Omental fat pad (tissue), 4 donors: ENCODE measurements around the gene TNNC2. TPM values are rescaled to one million over a fixed set of nuclear protein-coding genes. Genes with fewer than 3 reads are reported as not detected.

Experiments
- ATAC-seq: fragments of 150-250 bp; one replicate; pipeline ENCODE4 v1.9.1; 2016; ENCODE audit warnings: mild to moderate bottlenecking, moderate library complexity; ENCODE audit not compliant: low FRiP score
- DNase-seq: peaks from one replicate; pipeline ENCODE4 v3.0.0-alpha.2; 2019; ENCODE audit warnings: low spot score
- CTCF ChIP-seq, 3 donors: fragments of 450-650 bp; IDR thresholded peaks; one replicate each; pipeline ENCODE4 v1.5.1; 2016 to 2017; ENCODE audit warnings: antibody characterized with exemption in 3 of 3, mild to moderate bottlenecking in 3 of 3, moderate library complexity in 2 of 3
- total RNA-seq, 4 donors: library from RNA; depleted of rRNA; stranded (reverse); fragments of >200 nt; gene quantifications; one replicate each; pipeline ENCODE4 v1.1.0, GENCODE V29; 2016

TNNC2 gene
- total RNA-seq, 4 donors from 2014 or later = 1.2 to 2.2 (median 1.5) TPM; not detected in 1

- peak; percentile 97 for ATAC-seq
- no peak for TF ChIP-seq CTCF (IDR thresholded peaks at IDR 0.05)
- DNase-seq = peak; percentile 90
Measured at GRCh38 chr20:45857114-45857881, 30.2 kb upstream of the TNNC2 start, which contains the start of the genes ACOT8 and ZSWIM3. ACOT8 (minus strand) TSS chr20:45857392; CDS start chr20:45857315, 77 bp downstream. ZSWIM3 (plus strand) TSS chr20:45857614; CDS start chr20:45857826, 212 bp downstream.

DNA sequence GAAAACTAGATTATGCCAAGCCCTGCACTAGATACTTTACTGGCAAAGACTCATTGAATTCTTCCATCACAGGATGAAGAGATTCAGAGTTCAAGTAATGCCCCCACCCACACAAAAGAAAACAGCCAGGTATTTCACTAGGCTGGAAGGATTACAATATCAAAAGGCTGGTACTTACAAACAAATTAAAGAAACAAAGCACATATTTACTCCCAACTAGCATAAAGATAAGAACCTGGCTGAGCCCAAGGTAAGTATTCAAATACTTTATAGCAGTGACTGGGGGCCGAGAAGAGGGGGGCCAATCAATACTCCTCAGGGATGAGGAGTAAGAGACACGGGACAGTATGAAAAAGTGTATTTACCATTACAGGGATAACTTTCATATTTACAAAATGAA lies 26.4 kb upstream of the TNNC2 start:
- ATAC-seq = no peak
- DNase-seq = no peak
- no peak for TF ChIP-seq CTCF (IDR thresholded peaks at IDR 0.05)

- ATAC-seq = no peak
- DNase-seq = no peak
- TF ChIP-seq CTCF (IDR thresholded peaks at IDR 0.05) = no peak
Measured at GRCh38 chr20:45852326-45852725, 25.2 kb upstream of the TNNC2 start.

DNA sequence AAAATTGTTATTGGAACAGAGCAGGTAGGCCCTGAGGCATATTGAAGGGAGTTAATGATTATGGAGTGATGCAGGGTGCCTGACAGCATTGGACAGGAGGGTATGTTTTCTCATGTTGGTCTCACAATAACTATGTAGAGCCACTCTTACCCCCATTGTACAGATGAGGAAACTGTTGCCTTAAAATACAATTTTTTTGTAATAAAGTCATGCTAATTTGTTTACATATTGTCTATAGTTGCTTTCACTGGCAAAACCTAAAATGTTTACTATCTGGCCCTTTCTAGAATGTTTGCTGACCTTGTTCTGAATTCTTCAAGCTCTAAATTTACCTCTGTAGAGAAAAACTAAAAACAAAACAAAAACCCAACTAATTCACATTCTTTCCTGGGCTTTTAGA lies 24.4 kb upstream of the TNNC2 start:
- ATAC-seq (no peak), DNase-seq (no peak)
- no peak for TF ChIP-seq CTCF (IDR thresholded peaks at IDR 0.05)

DNA sequence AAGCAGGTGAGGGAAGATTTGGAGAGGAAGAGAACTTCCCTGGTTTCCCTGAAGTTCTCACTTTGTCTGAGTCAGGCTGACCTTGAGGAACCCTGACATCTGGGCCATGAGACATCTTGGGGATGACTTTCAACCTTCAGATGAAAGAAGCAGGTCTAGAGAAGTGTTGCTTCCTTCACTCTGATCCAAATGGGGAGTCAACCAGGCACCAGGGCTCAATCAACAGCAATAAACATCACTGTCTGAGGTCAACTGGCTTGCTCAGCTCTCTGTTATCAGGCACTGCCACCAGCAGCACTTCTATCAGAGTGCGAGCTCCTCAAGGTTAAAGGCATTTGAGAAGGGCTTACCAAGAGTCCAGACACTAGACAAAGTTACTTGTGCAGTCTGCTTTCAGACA lies 23.8 kb upstream of the TNNC2 start:
- DNase-seq (no peak), ATAC-seq (no peak)
- TF ChIP-seq CTCF (IDR thresholded peaks at IDR 0.05) = no peak

DNA sequence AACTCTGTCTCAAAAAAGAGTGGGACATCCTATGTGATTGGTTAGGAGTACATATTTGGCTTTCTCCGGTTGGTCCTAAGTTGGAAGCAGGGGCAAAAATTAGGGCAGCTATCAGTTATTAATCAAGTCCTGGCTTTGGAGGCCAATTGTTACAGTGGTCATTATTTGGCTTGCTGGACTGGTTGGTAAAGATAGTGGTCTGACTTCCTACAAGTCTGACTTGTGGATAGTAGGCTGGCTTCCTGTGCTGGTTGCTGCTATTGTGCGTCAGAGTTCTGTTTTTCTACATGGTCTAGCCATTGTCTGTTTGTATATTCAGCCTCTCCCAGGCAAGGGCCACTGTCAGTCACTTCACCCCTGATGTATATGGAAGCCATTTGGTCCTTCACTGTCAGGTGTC lies 23.1 kb upstream of the TNNC2 start:
- no peak for ATAC-seq
- TF ChIP-seq CTCF (IDR thresholded peaks at IDR 0.05) = no peak

GRCh38 chr20:45848969-45849582 lies 22.0 kb upstream of the TNNC2 start:
- ATAC-seq = no peak
- no peak for TF ChIP-seq CTCF (IDR thresholded peaks at IDR 0.05)
- DNase-seq = no peak

More for the DNA sequence above, 23.1 kb upstream of the TNNC2 start:
- DNase-seq = no peak
